ENCODE measurements around the gene STIL. TPM values are rescaled to one million over a fixed set of nuclear protein-coding genes. Genes with fewer than 3 reads are reported as not detected.
"Not testable (repeated sequence)": the region's sequence is repeated elsewhere in the genome, so short reads cannot be mapped to it uniquely, and the experiment has no call there.

Gene STIL
- total RNA-seq, 4 donors from 2014 or later: 3.4 to 16.3 (median 6.5) TPM

- no peak for TF ChIP-seq POLR2A (IDR thresholded peaks at IDR 0.05)
- no peak for TF ChIP-seq CTCF (IDR thresholded peaks at IDR 0.05)
- no peak for TF ChIP-seq POLR2AphosphoS5 (IDR thresholded peaks at IDR 0.05)
- no peak for TF ChIP-seq EP300 (IDR thresholded peaks at IDR 0.05; ENCODE audit: low read depth)
- H3K36me3 ChIP-seq: no peaks in the 10 kb centered on the region
- no peak overlapping the region for H3K4me3 ChIP-seq
- H3K9me3 ChIP-seq: no peaks in the 10 kb centered on the region
- intact Hi-C loops (cut with DNase I; ENCODE audit: low total_unique reads): no loop called here
- no peak for DNase-seq
- H3K27me3 ChIP-seq: no peaks in the 10 kb centered on the region
- 50 to 86% methylated on average over 2 of the region's 2 CpGs for whole genome bisulfite sequencing, 2 donors (ENCODE audit: low coverage in 1 of 2)
- H3K27ac ChIP-seq: peak overlapping the region; percentile 81 to 89 (median 86)
- peaks cover 0 to 33% (median 21%) of the 10 kb centered on the region in 4 donors for H3K4me1 ChIP-seq
- in situ Hi-C loops (cut with MboI; ENCODE audit: low pct_ligation_motif_present in 1 of 4, low pct_unique_long_range_greater_than_20kb in 1 of 4, low sequenced_read_pairs in 3 of 4): no loop called here
Measured at GRCh38 chr1:47326271-47326670, 12.3 kb upstream of the STIL start.

DNA sequence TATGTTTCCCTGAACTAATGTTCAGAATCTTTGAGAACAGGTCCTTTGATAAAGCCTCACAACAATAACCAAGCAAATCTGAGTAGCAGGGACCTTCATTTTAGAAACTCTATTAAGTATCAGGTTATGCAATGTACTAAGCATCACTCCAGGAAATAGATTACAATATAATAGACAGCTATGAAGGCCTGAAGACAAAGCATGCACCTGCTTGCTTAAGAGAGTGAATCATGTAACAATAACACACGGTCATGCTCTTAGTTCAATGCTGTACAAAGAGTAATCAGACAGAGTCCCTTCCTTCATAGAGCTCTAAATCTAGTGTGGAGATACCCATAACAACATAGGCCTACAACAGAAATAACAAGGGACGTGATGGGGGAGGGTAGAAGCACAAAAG is 11.6 kb upstream of the STIL start:
- in situ Hi-C loops (cut with MboI; ENCODE audit: low pct_ligation_motif_present in 1 of 4, low pct_unique_long_range_greater_than_20kb in 1 of 4, low sequenced_read_pairs in 3 of 4) (no loop called here), intact Hi-C loops (cut with DNase I; ENCODE audit: low total_unique reads) (no loop called here)
- H3K27ac ChIP-seq: peak overlapping the region; percentile 81 to 89 (median 86)
- H3K36me3 ChIP-seq: no peaks in the 10 kb centered on the region
- TF ChIP-seq EP300 (IDR thresholded peaks at IDR 0.05; ENCODE audit: low read depth): no peak
- TF ChIP-seq POLR2AphosphoS5 (IDR thresholded peaks at IDR 0.05): peak in 1 of 3 donors; percentile 51
- H3K9me3 ChIP-seq: no peaks in the 10 kb centered on the region
- no peak overlapping the region for H3K4me3 ChIP-seq
- no peak for DNase-seq
- 64 to 75% methylated on average over 2 of the region's 2 CpGs for WGBS, 2 donors (ENCODE audit: low coverage in 1 of 2)
- H3K27me3 ChIP-seq: no peaks in the 10 kb centered on the region
- H3K4me1 ChIP-seq: peaks cover 0 to 33% (median 21%) of the 10 kb centered on the region in 4 donors

GRCh38 chr1:47324682-47325081 is 10.7 kb upstream of the STIL start:
- WGBS, 2 donors (ENCODE audit: low coverage in 1 of 2): 82% methylated on average over 3 of the region's 3 CpGs; no CpG with 5 or more reads in 1 of the 2 donors
- intact Hi-C loops (cut with DNase I; ENCODE audit: low total_unique reads): no loop called here
- peak overlapping the region; percentile 81 to 89 (median 86) for H3K27ac ChIP-seq

GRCh38 chr1:47323599-47324031 is 9.7 kb upstream of the STIL start:
- peak overlapping the region in 1 of 4 donors; percentile 20 for H3K4me3 ChIP-seq
- peaks cover 0 to 33% (median 21%) of the 10 kb centered on the region in 4 donors for H3K4me1 ChIP-seq
- no peaks in the 10 kb centered on the region for H3K36me3 ChIP-seq
- intact Hi-C loops (cut with DNase I; ENCODE audit: low total_unique reads): no loop called here
- peak overlapping the region; percentile 81 to 89 (median 86) for H3K27ac ChIP-seq
- in situ Hi-C loops (cut with MboI; ENCODE audit: low pct_ligation_motif_present in 1 of 4, low pct_unique_long_range_greater_than_20kb in 1 of 4, low sequenced_read_pairs in 3 of 4): no loop called here
- no peaks in the 10 kb centered on the region for H3K9me3 ChIP-seq
- TF ChIP-seq POLR2AphosphoS5 (IDR thresholded peaks at IDR 0.05): peak in 2 of 3 donors; percentile 9 to 22
- TF ChIP-seq POLR2A (IDR thresholded peaks at IDR 0.05): no peak
- no peak for TF ChIP-seq EP300 (IDR thresholded peaks at IDR 0.05; ENCODE audit: low read depth)
- WGBS, 2 donors (ENCODE audit: low coverage in 1 of 2): 17 to 30% methylated on average over 1 of the region's 1 CpG
- no peaks in the 10 kb centered on the region for H3K27me3 ChIP-seq
- no peak for DNase-seq

More at GRCh38 chr1:47324682-47325081, 10.7 kb upstream of the STIL start:
- DNase-seq: peak; percentile 28
- H3K36me3 ChIP-seq: no peaks in the 10 kb centered on the region
- no peaks in the 10 kb centered on the region for H3K27me3 ChIP-seq
- peaks cover 0 to 33% (median 21%) of the 10 kb centered on the region in 4 donors for H3K4me1 ChIP-seq
- no peaks in the 10 kb centered on the region for H3K9me3 ChIP-seq
- H3K4me3 ChIP-seq: no peak overlapping the region
- TF ChIP-seq POLR2AphosphoS5 (IDR thresholded peaks at IDR 0.05): peak in 1 of 3 donors; percentile 13
- TF ChIP-seq POLR2A (IDR thresholded peaks at IDR 0.05): peak; percentile 24
- TF ChIP-seq EP300 (IDR thresholded peaks at IDR 0.05; ENCODE audit: low read depth): no peak
- TF ChIP-seq CTCF (IDR thresholded peaks at IDR 0.05): no peak
- in situ Hi-C loops (cut with MboI; ENCODE audit: low pct_ligation_motif_present in 1 of 4, low pct_unique_long_range_greater_than_20kb in 1 of 4, low sequenced_read_pairs in 3 of 4): no loop called here

- H3K36me3 ChIP-seq; intact Hi-C loops (cut with DNase I; ENCODE audit: low total_unique reads); H3K4me3 ChIP-seq; H3K27me3 ChIP-seq; DNase-seq; H3K9me3 ChIP-seq; H3K27ac ChIP-seq; in situ Hi-C loops (cut with MboI; ENCODE audit: low pct_ligation_motif_present in 1 of 4, low pct_unique_long_range_greater_than_20kb in 1 of 4, low sequenced_read_pairs in 3 of 4): not testable (repeated sequence)
- peaks cover 0 to 24% (median 17%) of the 10 kb centered on the region in 4 donors for H3K4me1 ChIP-seq
- WGBS, 2 donors (ENCODE audit: low coverage in 1 of 2): 91 to 100% methylated on average over 3 to 14 of the region's 14 CpGs
Measured at GRCh38 chr1:47319968-47320367, 6.0 kb upstream of the STIL start.

All from transverse colon (tissue), 4 donors.